ENCODE measurements around the gene ARNT2.

- TF ChIP-seq CTCF (IDR thresholded peaks at IDR 0.05) (no peak), SMC3 (IDR thresholded peaks at IDR 0.05; ENCODE audit: low read depth, low read length) (no peak), EP300 (IDR thresholded peaks at IDR 0.05; ENCODE audit: borderline replicate concordance in 1 of 2, low read depth in 1 of 2, low read length in 1 of 2) (no peak), JUND (IDR thresholded peaks at IDR 0.05) (no peak), ZBTB33 (IDR thresholded peaks at IDR 0.05; ENCODE audit: borderline replicate concordance, low read depth) (no peak), FOXJ3 (CRISPR knock-in tag; IDR thresholded peaks at IDR 0.05) (no peak), USF2 (IDR thresholded peaks at IDR 0.05; ENCODE audit: borderline replicate concordance, low read depth, low read length) (no peak), REST (IDR thresholded peaks at IDR 0.05; ENCODE audit: low read depth, low read length) (no peak), GABPA (IDR thresholded peaks at IDR 0.05; ENCODE audit: low read depth) (no peak), NFIC (IDR thresholded peaks at IDR 0.05; ENCODE audit: borderline replicate concordance) (no peak), TAF1 (IDR thresholded peaks at IDR 0.05; ENCODE audit: borderline replicate concordance, low read depth, low read length) (no peak), MEF2A (IDR thresholded peaks at IDR 0.05; ENCODE audit: borderline replicate concordance, low read depth) (no peak)
Measured at GRCh38 chr15:80495401-80495942, 91.3 kb downstream of the ARNT2 start.
